Left ventricle myocardium inferior (tissue), 1 donor: ENCODE measurements around the gene PLEKHM1. TPM values are rescaled to one million over a fixed set of nuclear protein-coding genes. Genes with fewer than 3 reads are reported as not detected.

Experiments used
- DNase-seq: peaks from one replicate; pipeline ENCODE4 v3.0.0-alpha.2; 2020
- H3K27ac ChIP-seq: fragments of 200-600 bp; replicated peaks from 2 replicates; pipeline ENCODE4 v1.8.0; 2021
- H3K27me3 ChIP-seq: fragments of 200-600 bp; 2 replicates; pipeline ENCODE4 v1.8.0; 2021; ENCODE audit warnings: low read depth
- H3K36me3 ChIP-seq: fragments of 200-600 bp; 2 replicates; pipeline ENCODE4 v1.8.0; 2021
- H3K4me1 ChIP-seq: fragments of 200-600 bp; 2 replicates; pipeline ENCODE4 v1.8.0; 2021
- H3K4me3 ChIP-seq: fragments of 200-600 bp; 2 replicates; pipeline ENCODE4 v1.8.0; 2021; ENCODE audit warnings: mild to moderate bottlenecking, moderate library complexity
- H3K9me3 ChIP-seq: fragments of 200-600 bp; replicated peaks from 2 replicates; pipeline ENCODE4 v1.8.0; 2021
- CTCF ChIP-seq: fragments of 200-600 bp; IDR thresholded peaks from 2 replicates; pipeline ENCODE4 v1.8.0; 2021; ENCODE audit warnings: antibody characterized with exemption, mild to moderate bottlenecking, borderline replicate concordance
- intact Hi-C: fragments of 100-400 bp; cut with micrococcal nuclease; formaldehyde crosslinking; loops from one replicate; pipeline ENCODE4 v1.11.0; 2022
- total RNA-seq: library from RNA; stranded (reverse); fragmentation: NEBNext Ultra II Directional; extraction: Animal tissue kit (Norgen Biotek cat#: 25700); gene quantifications from one replicate; pipeline ENCODE4 v1.2.1, GENCODE V29; 2021
- donor health status: DM: no; HTN: yes; CAD: no; lungs with severe emphysema.

Gene PLEKHM1
- total RNA-seq, 1 donor from 2014 or later, result 27.3 TPM

DNA sequence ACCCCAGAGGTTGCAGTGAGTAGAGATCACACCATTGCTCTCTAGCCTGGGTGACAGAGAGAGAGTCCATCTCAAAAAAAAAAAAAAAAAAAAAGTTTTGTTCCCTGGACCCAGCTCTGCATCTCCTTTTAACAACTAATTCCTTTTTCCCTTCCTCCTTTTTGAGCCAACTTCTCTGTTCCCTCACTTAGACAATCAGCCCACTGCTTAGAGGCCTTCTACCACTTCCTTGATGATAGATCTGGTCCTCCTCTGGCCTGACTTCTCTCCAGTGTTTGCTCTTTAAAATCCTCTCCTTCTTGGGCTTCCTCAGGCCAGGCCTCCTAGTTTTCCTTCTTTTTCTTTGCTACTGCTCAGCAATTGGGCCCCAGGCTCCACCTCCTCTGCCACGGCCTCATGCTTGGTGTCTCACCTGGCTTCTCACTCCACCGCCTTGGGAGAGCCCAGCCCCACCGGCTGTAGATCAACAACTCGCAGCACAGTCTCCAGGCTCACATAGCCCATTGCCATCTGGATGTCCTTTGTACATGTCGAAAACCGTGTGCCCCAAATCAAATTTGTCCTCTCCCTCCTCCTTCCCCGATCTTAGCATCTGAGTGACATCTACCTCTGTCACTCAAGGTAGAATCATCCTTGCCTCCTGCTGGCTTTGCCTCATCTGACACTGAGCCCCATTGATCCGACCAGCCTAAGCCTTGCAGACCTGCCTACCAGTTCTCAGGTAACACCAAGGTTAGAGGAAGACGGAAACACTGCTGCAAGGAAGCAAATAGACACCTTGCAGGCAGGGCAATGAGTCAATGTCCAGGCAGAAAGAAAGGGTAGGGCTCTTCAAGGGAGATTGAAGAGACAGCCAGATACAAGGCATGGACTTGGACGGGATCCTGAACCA, 75.3 kb downstream of the PLEKHM1 start:
- Histone ChIP-seq H3K9me3 (no peaks in the 10 kb centered on the region), H3K27me3 (no peaks in the 10 kb centered on the region), H3K4me1 (peaks cover 69% of the 10 kb centered on the region), H3K27ac (no peak overlapping the region), H3K36me3 (no peaks in the 10 kb centered on the region), H3K4me3 (no peak overlapping the region)
- intact Hi-C loops, result no loop called here
- no peak for DNase-seq
- TF ChIP-seq CTCF, result no peak

DNA sequence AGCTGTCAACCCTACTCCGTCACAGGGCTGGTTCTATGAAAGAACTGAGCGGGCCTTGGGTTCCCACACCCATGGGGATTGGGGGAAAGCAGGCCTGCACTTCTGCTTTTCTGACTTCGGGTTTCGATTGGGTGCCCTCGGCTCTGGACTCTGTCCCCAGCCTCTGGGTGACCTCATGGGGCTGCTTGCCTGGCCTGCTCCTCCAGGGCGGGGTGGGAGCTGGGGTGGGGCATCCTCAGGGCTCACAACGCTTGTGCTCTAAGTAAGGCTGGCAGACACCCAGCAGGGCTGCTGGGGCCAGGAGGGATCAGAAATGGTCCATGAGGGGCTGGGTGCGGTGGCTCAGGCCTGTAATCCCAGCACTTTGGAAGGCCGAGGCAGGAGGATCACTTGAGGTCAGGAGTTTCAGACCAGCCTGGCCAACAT, 77.0 kb downstream of the PLEKHM1 start:
- no peaks in the 10 kb centered on the region for H3K27me3 ChIP-seq
- TF ChIP-seq CTCF, result no peak
- H3K4me1 ChIP-seq, result peaks cover 71% of the 10 kb centered on the region
- H3K27ac ChIP-seq, result peak overlapping the region; percentile 74
- peak; percentile 62 for DNase-seq
- intact Hi-C loops, result no loop called here
- no peaks in the 10 kb centered on the region for H3K36me3 ChIP-seq
- H3K9me3 ChIP-seq, result no peaks in the 10 kb centered on the region
- no peak overlapping the region for H3K4me3 ChIP-seq

GRCh38 chr17:45411348-45412105, 79.0 kb downstream of the PLEKHM1 start:
- intact Hi-C loops, result no loop called here
- no peaks in the 10 kb centered on the region for H3K36me3 ChIP-seq
- H3K4me1 ChIP-seq, result peaks cover 84% of the 10 kb centered on the region
- no peaks in the 10 kb centered on the region for H3K9me3 ChIP-seq
- no peak for DNase-seq
- H3K27ac ChIP-seq, result peak overlapping the region; percentile 74
- no peaks in the 10 kb centered on the region for H3K27me3 ChIP-seq
- peak overlapping the region; percentile 18 for H3K4me3 ChIP-seq
- no peak for TF ChIP-seq CTCF

GRCh38 chr17:45410144-45411091, 80.1 kb downstream of the PLEKHM1 start:
- no peak for DNase-seq
- TF ChIP-seq CTCF, result no peak
- peaks cover 8% of the 10 kb centered on the region for H3K36me3 ChIP-seq
- no peaks in the 10 kb centered on the region for H3K27me3 ChIP-seq
- no peaks in the 10 kb centered on the region for H3K9me3 ChIP-seq
- intact Hi-C loops, result no loop called here
- H3K4me3 ChIP-seq, result peak overlapping the region; percentile 51
- H3K27ac ChIP-seq, result peak overlapping the region; percentile 74
- H3K4me1 ChIP-seq, result peaks cover 89% of the 10 kb centered on the region

- H3K4me3 ChIP-seq, result peak overlapping the region; percentile 51
- TF ChIP-seq CTCF, result no peak
- peaks cover 89% of the 10 kb centered on the region for H3K4me1 ChIP-seq
- DNase-seq, result no peak
- H3K27me3 ChIP-seq, result no peaks in the 10 kb centered on the region
- intact Hi-C loops, result no loop called here
- H3K27ac ChIP-seq, result peak overlapping the region; percentile 74
- peaks cover 15% of the 10 kb centered on the region for H3K36me3 ChIP-seq
- no peaks in the 10 kb centered on the region for H3K9me3 ChIP-seq
These were observed 80.9 kb downstream of the PLEKHM1 start for GRCh38 chr17:45409659-45410076.
